ENCODE measurements around the gene HS3ST5. TPM values are rescaled to one million over a fixed set of nuclear protein-coding genes. Genes with fewer than 3 reads are reported as not detected.

The HS3ST5 gene
- total and polyA plus RNA-seq, 8 donors = 0.05 to 2.2 TPM; not detected in 6

- Histone ChIP-seq H3K9me3 (no peaks in the 10 kb centered on the region), H3K27me3 (no peaks in the 10 kb centered on the region), H3K4me3 (no peak overlapping the region), H3K4me1 (no peaks in the 10 kb centered on the region), H3K27ac (no peak overlapping the region), H3K36me3 (no peaks in the 10 kb centered on the region)
- intact Hi-C loops (cut with DNase I; ENCODE audit: low total_unique reads) = no loop called here
- no peak for DNase-seq
- no peak for TF ChIP-seq EP300 (IDR thresholded peaks at IDR 0.05)
- no peak for TF ChIP-seq CTCF (IDR thresholded peaks at IDR 0.05)
- TF ChIP-seq POLR2A (IDR thresholded peaks at IDR 0.05) = no peak
- TF ChIP-seq POLR2AphosphoS5 (IDR thresholded peaks at IDR 0.05) = no peak
- WGBS, 5 donors = 47 to 66% (median 57%) methylated on average over 5 of the region's 5 CpGs
Measured at GRCh38 chr6:114140416-114140815, 202.4 kb downstream of the HS3ST5 start.

- no peaks in the 10 kb centered on the region for H3K36me3 ChIP-seq
- no peaks in the 10 kb centered on the region for H3K4me1 ChIP-seq
- DNase-seq = no peak
- H3K9me3 ChIP-seq = no peaks in the 10 kb centered on the region
- TF ChIP-seq POLR2A (IDR thresholded peaks at IDR 0.05) (no peak), CTCF (IDR thresholded peaks at IDR 0.05) (no peak), EP300 (IDR thresholded peaks at IDR 0.05) (no peak), POLR2AphosphoS5 (IDR thresholded peaks at IDR 0.05) (no peak)
- no peak overlapping the region for H3K4me3 ChIP-seq
- WGBS, 5 donors = 95 to 98% (median 96%) methylated on average over 4 of the region's 4 CpGs
- intact Hi-C loops (cut with DNase I; ENCODE audit: low total_unique reads) = no loop called here
- no peak overlapping the region for H3K27ac ChIP-seq
- no peaks in the 10 kb centered on the region for H3K27me3 ChIP-seq
Measured at GRCh38 chr6:114138577-114139248, 204.1 kb downstream of the HS3ST5 start.

- 56 to 72% (median 58%) methylated on average over 5 of the region's 5 CpGs for WGBS, 5 donors
- Histone ChIP-seq H3K36me3 (no peaks in the 10 kb centered on the region), H3K27me3 (no peaks in the 10 kb centered on the region), H3K4me1 (no peaks in the 10 kb centered on the region), H3K27ac (no peak overlapping the region), H3K9me3 (no peaks in the 10 kb centered on the region), H3K4me3 (no peak overlapping the region)
- TF ChIP-seq EP300 (IDR thresholded peaks at IDR 0.05) (no peak), POLR2AphosphoS5 (IDR thresholded peaks at IDR 0.05) (no peak), CTCF (IDR thresholded peaks at IDR 0.05) (no peak), POLR2A (IDR thresholded peaks at IDR 0.05) (no peak)
- DNase-seq = no peak
- intact Hi-C loops (cut with DNase I; ENCODE audit: low total_unique reads) = no loop called here
Measured at GRCh38 chr6:114135363-114135971, 207.4 kb downstream of the HS3ST5 start.

GRCh38 chr6:114133816-114134215 lies 209.0 kb downstream of the HS3ST5 start:
- H3K4me3 ChIP-seq = no peak overlapping the region
- DNase-seq = no peak
- TF ChIP-seq EP300 (IDR thresholded peaks at IDR 0.05) = no peak
- TF ChIP-seq CTCF (IDR thresholded peaks at IDR 0.05) = no peak
- 83 to 94% (median 92%) methylated on average over 4 of the region's 4 CpGs for WGBS, 5 donors
- no peaks in the 10 kb centered on the region for H3K9me3 ChIP-seq
- H3K36me3 ChIP-seq = no peaks in the 10 kb centered on the region
- intact Hi-C loops (cut with DNase I; ENCODE audit: low total_unique reads) = no loop called here
- H3K4me1 ChIP-seq = no peaks in the 10 kb centered on the region
- no peaks in the 10 kb centered on the region for H3K27me3 ChIP-seq
- H3K27ac ChIP-seq = no peak overlapping the region

All from stomach (tissue), 9 donors.